ENCODE results near the gene TBC1D22B. TPM values are rescaled to one million over a fixed set of nuclear protein-coding genes. Genes with fewer than 3 reads are reported as not detected.
A peak's percentile ranks its signal among the peaks of the same experiment; 100 is the strongest.

The TBC1D22B gene, protein sequence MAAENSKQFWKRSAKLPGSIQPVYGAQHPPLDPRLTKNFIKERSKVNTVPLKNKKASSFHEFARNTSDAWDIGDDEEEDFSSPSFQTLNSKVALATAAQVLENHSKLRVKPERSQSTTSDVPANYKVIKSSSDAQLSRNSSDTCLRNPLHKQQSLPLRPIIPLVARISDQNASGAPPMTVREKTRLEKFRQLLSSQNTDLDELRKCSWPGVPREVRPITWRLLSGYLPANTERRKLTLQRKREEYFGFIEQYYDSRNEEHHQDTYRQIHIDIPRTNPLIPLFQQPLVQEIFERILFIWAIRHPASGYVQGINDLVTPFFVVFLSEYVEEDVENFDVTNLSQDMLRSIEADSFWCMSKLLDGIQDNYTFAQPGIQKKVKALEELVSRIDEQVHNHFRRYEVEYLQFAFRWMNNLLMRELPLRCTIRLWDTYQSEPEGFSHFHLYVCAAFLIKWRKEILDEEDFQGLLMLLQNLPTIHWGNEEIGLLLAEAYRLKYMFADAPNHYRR
- polyA plus RNA-seq (2012; ENCODE audit: low read depth, missing spikeins), result 9.2 TPM

DNA sequence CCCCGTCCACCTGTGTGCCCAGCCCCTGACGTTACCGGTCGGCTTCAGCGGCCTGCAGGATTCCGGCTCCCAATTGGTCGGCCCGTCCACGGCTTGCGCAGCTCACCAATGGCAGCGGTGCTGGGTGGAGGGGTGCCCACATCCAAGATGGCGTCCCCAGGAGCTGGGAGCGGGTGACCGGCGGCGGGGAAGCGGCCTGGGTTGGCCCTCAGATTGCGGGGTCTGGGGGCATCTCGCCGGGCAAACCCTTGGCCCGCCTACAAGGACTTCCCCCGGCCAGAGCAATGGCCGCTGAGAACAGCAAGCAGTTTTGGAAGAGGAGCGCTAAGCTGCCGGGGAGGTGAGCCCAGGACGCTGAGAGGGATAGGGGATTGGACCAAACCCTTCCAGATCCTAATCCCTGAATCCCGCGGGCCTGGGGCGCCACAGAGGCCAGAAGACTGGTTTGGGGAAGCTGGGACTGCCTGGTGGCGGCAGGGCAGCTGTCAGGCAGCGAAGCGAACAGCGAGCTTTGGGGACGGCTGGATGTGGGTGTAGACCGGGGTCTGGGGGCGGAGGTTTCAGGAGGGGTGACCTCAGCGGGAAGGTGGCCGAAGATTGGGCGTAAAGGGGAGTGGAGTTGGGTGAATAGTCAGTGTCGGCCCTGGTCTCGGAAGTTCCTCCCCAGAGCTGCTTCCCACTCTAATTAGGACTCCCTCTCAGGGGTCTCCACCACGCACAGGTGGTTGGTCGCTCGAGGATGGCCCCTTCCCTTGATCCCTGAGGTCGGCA lies at the start of gene TBC1D22B, which contains the start of gene TMEM217:
TSS of gene TBC1D22B (plus strand) at position 139 of the 771 bp plus-strand sequence. CDS start at position 285, 146 bp downstream.
TSS of gene TMEM217 (minus strand) at position 511 of the 771 bp plus-strand sequence. CDS start 39,114 bp downstream, outside the sequence.
- peak; percentile 80 for TF ChIP-seq TAF1 (IDR thresholded peaks at IDR 0.05; ENCODE audit: low read depth, low read length)
- TF ChIP-seq POLR2A (IDR thresholded peaks at IDR 0.05; ENCODE audit: low read depth, low read length), result peak; percentile 81
- TF ChIP-seq SPI1 (IDR thresholded peaks at IDR 0.05; ENCODE audit: low read depth, low read length), result peak; percentile 14; the same call in 1 of the 2 replicates
- TF ChIP-seq PAX5 (IDR thresholded peaks at IDR 0.05; ENCODE audit: insufficient read depth, low read length, severe bottlenecking), result peak; percentile 68
- TF ChIP-seq POU2F2 (IDR thresholded peaks at IDR 0.05; ENCODE audit: low read depth, low read length), result 0 out of 2 replicates have a peak, but pooled peaks have one; percentile 7
- TF ChIP-seq POLR2AphosphoS5 (IDR thresholded peaks at IDR 0.05; ENCODE audit: low read depth, low read length), result peak; percentile 82
- peak; percentile 100 for FAIRE-seq
- peak; percentile 95 for DNase-seq (ENCODE audit: insufficient read length, low spot score)

DNA sequence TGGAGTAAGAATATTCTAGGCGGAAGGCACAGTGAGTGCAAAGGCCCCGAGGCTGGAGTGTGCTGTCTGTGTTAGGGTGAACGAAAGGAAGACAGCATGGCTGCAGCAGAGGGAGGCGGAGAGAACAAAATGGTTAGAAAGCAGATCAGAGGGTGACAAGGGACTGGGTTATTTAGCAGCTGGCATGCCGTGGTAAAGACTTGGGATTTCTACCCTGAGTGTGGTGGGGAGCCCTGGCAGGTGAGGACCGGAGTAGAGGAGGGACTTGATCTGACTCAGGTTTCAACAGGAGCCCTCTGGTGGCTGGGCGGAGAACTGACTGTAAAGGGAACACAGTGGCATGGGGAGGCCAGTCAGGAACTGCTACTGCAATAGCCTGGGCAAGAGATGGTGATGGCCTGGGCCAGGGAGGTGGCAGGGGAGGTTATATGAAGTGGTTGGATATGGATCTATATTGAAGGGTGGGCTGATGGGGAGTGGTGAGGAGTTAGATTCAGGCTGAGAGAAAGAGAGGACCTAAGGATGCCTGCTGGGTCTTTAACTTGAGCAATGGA lies 49.6 kb upstream of the TBC1D22B start:
- peak; percentile 70 for FAIRE-seq
- TF ChIP-seq POLR2A (IDR thresholded peaks at IDR 0.05; ENCODE audit: low read depth, low read length) (no peak), TAF1 (IDR thresholded peaks at IDR 0.05; ENCODE audit: low read depth, low read length) (no peak), POU2F2 (IDR thresholded peaks at IDR 0.05; ENCODE audit: low read depth, low read length) (no peak), PAX5 (IDR thresholded peaks at IDR 0.05; ENCODE audit: insufficient read depth, low read length, severe bottlenecking) (no peak), SPI1 (IDR thresholded peaks at IDR 0.05; ENCODE audit: low read depth, low read length) (no peak)
- peak; percentile 50 for DNase-seq (ENCODE audit: insufficient read length, low spot score)

DNA sequence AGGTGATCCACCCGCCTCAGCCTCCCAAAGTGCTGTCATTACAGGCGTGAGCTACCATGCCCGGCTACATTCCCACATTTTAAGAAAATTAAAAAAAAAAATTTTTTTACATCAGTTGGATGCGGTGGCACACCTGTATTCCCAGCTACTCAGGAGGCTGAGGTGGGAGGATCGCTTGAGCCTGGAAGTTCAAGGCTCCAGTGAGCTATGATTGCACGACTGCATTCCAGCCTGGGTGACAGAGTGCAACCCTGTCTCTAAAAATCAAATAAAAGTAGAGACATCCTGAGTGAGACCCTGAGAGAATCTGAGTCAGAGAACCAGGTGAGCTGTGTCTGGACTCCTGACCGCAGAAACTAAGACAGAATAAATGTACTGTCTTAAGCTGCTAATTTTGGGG lies 48.8 kb upstream of the TBC1D22B start:
- TF ChIP-seq SPI1 (IDR thresholded peaks at IDR 0.05; ENCODE audit: low read depth, low read length) (no peak), POLR2AphosphoS5 (IDR thresholded peaks at IDR 0.05; ENCODE audit: low read depth, low read length) (no peak), POU2F2 (IDR thresholded peaks at IDR 0.05; ENCODE audit: low read depth, low read length) (no peak), TAF1 (IDR thresholded peaks at IDR 0.05; ENCODE audit: low read depth, low read length) (no peak), POLR2A (IDR thresholded peaks at IDR 0.05; ENCODE audit: low read depth, low read length) (no peak), PAX5 (IDR thresholded peaks at IDR 0.05; ENCODE audit: insufficient read depth, low read length, severe bottlenecking) (no peak)
- FAIRE-seq, result no peak
- no peak for DNase-seq (ENCODE audit: insufficient read length, low spot score)

DNA sequence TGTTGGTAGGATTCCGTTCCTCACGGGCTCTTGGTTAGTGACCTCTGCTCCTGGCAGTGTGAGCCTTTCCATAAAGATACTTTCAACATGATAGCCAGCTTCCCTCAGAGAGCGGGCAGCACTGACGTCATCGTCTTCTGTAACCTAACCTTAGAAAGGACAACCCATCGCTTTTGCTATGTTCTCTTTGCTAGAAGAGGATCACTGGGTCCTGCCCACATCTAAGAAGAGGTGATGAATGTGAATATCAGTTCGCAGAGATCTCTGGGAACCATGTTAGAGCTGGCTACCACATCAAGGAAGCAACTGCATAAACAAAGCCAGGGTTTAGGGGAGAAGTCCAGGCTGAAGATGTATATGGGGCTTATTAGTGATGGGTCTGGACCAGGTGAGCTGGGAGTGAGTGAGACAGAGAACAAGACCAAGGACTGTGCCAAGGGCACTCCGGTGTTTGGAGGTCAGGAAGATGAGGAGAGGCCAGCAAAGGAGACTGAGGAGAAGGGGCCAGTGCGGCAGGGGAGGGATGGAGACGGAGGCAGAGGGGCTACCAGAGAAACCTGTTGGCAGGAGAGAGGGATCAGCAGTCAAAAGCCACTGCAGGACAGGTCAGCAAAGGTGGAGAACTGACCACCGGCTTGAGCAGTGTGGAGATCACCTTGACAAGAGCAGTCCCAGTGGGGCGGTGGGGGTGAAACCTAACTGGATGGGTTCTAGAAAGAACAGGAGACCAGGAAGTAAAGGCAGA lies 47.9 kb upstream of the TBC1D22B start:
- no peak for FAIRE-seq
- TF ChIP-seq POLR2A (IDR thresholded peaks at IDR 0.05; ENCODE audit: low read depth, low read length) (no peak), PAX5 (IDR thresholded peaks at IDR 0.05; ENCODE audit: insufficient read depth, low read length, severe bottlenecking) (no peak), POLR2AphosphoS5 (IDR thresholded peaks at IDR 0.05; ENCODE audit: low read depth, low read length) (no peak), TAF1 (IDR thresholded peaks at IDR 0.05; ENCODE audit: low read depth, low read length) (no peak), POU2F2 (IDR thresholded peaks at IDR 0.05; ENCODE audit: low read depth, low read length) (no peak), SPI1 (IDR thresholded peaks at IDR 0.05; ENCODE audit: low read depth, low read length) (no peak)
- no peak for DNase-seq (ENCODE audit: insufficient read length, low spot score)

DNA sequence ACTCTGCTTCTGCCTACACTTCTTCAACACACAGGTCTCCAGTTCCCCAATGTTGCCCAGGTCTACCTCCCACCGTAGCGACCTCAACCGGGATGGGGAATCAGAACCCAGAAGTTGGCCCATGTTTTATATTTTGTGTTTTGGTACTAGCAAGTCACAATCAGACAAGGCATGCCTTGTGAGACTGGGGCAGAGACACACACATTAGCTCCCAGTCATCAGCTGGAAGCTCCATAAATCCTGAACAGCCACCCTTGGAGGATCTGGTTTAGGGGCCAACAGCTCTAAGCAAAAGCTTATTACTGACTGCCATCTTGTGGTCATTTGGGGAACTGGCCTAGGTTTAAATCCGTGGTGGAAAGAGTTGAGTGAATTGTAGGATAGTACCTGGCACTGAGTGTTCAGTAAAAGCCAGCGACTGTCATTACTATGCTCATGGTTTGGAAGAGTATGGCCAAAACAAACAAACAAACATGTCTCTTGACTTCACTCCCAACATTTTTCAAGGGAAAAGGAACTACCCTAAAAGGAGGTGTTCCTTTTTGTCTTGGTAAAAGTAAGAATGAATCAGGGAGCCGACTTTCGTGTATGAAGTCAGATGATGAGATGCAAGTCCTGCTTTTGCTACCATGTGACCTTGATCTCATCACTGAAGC lies 47.1 kb upstream of the TBC1D22B start:
- DNase-seq (ENCODE audit: insufficient read length, low spot score) (peak; percentile 35), FAIRE-seq (peak; percentile 45)
- TF ChIP-seq SPI1 (IDR thresholded peaks at IDR 0.05; ENCODE audit: low read depth, low read length) (no peak), PAX5 (IDR thresholded peaks at IDR 0.05; ENCODE audit: insufficient read depth, low read length, severe bottlenecking) (no peak), POLR2AphosphoS5 (IDR thresholded peaks at IDR 0.05; ENCODE audit: low read depth, low read length) (no peak), POLR2A (IDR thresholded peaks at IDR 0.05; ENCODE audit: low read depth, low read length) (no peak), TAF1 (IDR thresholded peaks at IDR 0.05; ENCODE audit: low read depth, low read length) (no peak), POU2F2 (IDR thresholded peaks at IDR 0.05; ENCODE audit: low read depth, low read length) (no peak)

DNA sequence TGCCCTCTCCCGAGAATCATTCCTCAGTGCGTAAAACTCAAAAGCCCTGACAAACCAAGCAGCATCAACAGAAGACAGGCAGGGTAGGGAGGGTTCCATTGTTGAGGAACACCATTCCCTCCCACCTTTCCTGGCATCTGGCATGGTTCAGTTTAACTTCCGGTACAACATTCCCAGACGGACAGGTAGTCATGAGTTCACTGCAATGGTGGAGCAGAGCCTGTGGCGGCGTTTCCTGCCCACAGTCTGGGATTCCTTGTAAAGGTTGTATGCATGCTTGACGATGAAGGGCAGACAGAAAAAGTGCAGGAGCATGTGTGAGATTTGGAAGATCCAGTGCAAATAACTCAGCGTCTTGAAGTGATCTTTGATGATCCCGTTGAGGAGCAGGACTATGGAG lies 45.3 kb upstream of the TBC1D22B start:
- DNase-seq (ENCODE audit: insufficient read length, low spot score), result no peak
- TF ChIP-seq TAF1 (IDR thresholded peaks at IDR 0.05; ENCODE audit: low read depth, low read length), result no peak
- TF ChIP-seq POLR2AphosphoS5 (IDR thresholded peaks at IDR 0.05; ENCODE audit: low read depth, low read length), result no peak
- no peak for TF ChIP-seq PAX5 (IDR thresholded peaks at IDR 0.05; ENCODE audit: insufficient read depth, low read length, severe bottlenecking)
- no peak for TF ChIP-seq SPI1 (IDR thresholded peaks at IDR 0.05; ENCODE audit: low read depth, low read length)
- TF ChIP-seq POU2F2 (IDR thresholded peaks at IDR 0.05; ENCODE audit: low read depth, low read length), result no peak
- TF ChIP-seq POLR2A (IDR thresholded peaks at IDR 0.05; ENCODE audit: low read depth, low read length), result no peak
- no peak for FAIRE-seq

DNA sequence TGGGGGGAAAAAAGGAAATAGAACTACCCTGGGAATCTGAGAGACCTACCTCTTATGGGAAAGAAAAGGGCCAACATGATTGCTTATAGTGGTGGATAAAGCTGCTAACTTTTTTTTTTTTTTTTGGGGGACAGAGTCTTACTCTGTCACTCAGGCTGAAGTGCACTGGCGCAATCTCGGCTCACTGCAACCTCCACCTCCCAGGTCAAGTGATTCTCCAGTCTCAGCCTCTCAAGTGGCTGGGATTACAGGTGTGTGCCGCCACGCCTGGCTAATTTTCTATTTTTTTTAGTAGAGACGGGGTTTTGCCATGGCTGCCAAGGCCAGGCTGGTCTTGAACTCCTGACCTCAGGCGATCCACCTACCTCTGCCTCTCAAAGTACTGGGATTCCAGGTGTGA lies 39.5 kb upstream of the TBC1D22B start:
- no peak for TF ChIP-seq POU2F2 (IDR thresholded peaks at IDR 0.05; ENCODE audit: low read depth, low read length)
- no peak for TF ChIP-seq POLR2AphosphoS5 (IDR thresholded peaks at IDR 0.05; ENCODE audit: low read depth, low read length)
- TF ChIP-seq PAX5 (IDR thresholded peaks at IDR 0.05; ENCODE audit: insufficient read depth, low read length, severe bottlenecking), result no peak
- no peak for TF ChIP-seq SPI1 (IDR thresholded peaks at IDR 0.05; ENCODE audit: low read depth, low read length)
- TF ChIP-seq POLR2A (IDR thresholded peaks at IDR 0.05; ENCODE audit: low read depth, low read length), result no peak
- TF ChIP-seq TAF1 (IDR thresholded peaks at IDR 0.05; ENCODE audit: low read depth, low read length), result no peak
- FAIRE-seq, result no peak
- DNase-seq (ENCODE audit: insufficient read length, low spot score), result no peak

DNA sequence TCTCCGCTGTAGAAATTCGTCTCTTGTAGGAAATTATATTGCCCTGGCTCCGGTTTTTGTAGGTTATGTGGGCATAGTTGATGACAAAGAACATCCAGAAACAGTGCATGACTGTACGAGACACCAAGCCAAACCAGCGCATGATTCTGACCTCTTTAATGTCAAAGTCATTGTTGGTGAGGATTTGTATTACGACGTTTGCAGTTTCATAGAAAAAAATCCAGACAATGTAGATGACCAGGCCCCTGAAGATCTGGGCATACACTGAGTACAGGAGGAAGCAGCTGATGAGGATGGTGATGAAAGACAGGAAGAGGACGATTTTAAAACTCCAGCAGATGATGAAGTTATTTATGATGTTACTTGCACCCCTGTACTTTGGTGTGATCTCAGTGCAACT lies 39.1 kb upstream of the TBC1D22B start:
- no peak for FAIRE-seq

More for the DNA sequence above, 39.1 kb upstream of the TBC1D22B start:
- DNase-seq (ENCODE audit: insufficient read length, low spot score), result no peak
- TF ChIP-seq SPI1 (IDR thresholded peaks at IDR 0.05; ENCODE audit: low read depth, low read length) (no peak), TAF1 (IDR thresholded peaks at IDR 0.05; ENCODE audit: low read depth, low read length) (no peak), POLR2A (IDR thresholded peaks at IDR 0.05; ENCODE audit: low read depth, low read length) (no peak), PAX5 (IDR thresholded peaks at IDR 0.05; ENCODE audit: insufficient read depth, low read length, severe bottlenecking) (no peak), POU2F2 (IDR thresholded peaks at IDR 0.05; ENCODE audit: low read depth, low read length) (no peak), POLR2AphosphoS5 (IDR thresholded peaks at IDR 0.05; ENCODE audit: low read depth, low read length) (no peak)

Measured in GM12891 (cell line).